ENCODE measurements around the gene CDH4. TPM values are rescaled to one million over a fixed set of nuclear protein-coding genes. Genes with fewer than 3 reads are reported as not detected.

Gene CDH4
- polyA plus RNA-seq, 1 donor (not counting 4 experiments of a cell fraction or from before 2014, with no cell fraction given): 2.2 TPM

DNA sequence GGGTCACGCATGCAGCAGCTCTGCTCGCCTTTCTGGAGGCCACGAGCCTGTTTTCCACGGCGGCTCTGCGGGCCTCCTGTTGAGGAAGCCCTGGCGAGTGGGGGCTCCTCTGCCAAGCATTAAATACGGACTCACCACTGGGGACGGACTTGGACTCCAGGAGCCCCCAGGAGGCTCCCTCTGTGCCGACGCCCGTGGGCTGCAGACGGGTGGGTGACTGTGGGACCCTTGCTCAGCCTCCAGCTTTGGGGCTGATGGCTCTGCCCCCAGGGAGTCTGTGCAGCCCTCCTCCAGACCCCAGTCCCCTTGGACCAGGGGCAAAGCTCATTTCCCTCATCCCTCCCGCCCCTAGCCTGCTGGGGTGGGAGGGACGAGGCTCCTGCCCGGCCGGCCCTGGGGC lies 577.5 kb downstream of the CDH4 start:
- Histone ChIP-seq H3K27me3 (ENCODE audit: control insufficient read depth, extremely low read depth, insufficient read depth, low read length) (peaks cover 43% of the 10 kb centered on the region), H3K27ac (ENCODE audit: control insufficient read depth, insufficient read depth, low read length) (no peak overlapping the region), H3K4me1 (ENCODE audit: control insufficient read depth, extremely low read depth, insufficient read depth, low read length) (no peaks in the 10 kb centered on the region), H3K4me3 (ENCODE audit: control insufficient read depth in 2 of 3, extremely low read depth in 1 of 3, insufficient read depth in 2 of 3, low read depth in 1 of 3, low read length in 3 of 3) (no peak overlapping the region), H3K4me2 (ENCODE audit: control insufficient read depth, extremely low read depth, insufficient read depth, low read depth, low read length) (no peak overlapping the region), H2AFZ (ENCODE audit: control insufficient read depth, low read length) (no peak overlapping the region), H4K20me1 (ENCODE audit: control insufficient read depth, extremely low read depth, insufficient read depth, low read length) (peaks cover 2% of the 10 kb centered on the region), H3K9ac (ENCODE audit: control insufficient read depth, extremely low read depth, insufficient read depth, low read length) (no peak overlapping the region), H3K9me1 (ENCODE audit: control insufficient read depth, extremely low read depth, insufficient read depth, low read length) (no peaks in the 10 kb centered on the region), H3K79me2 (ENCODE audit: control insufficient read depth, insufficient read depth, low read length) (no peaks in the 10 kb centered on the region), H3K36me3 (ENCODE audit: control insufficient read depth in 2 of 2, extremely low read depth in 1 of 2, insufficient read depth in 2 of 2, low read length in 2 of 2) (no peaks in the 10 kb centered on the region), H3K9me3 (ENCODE audit: control insufficient read depth, low read depth, low read length) (no peaks in the 10 kb centered on the region)
- dilution Hi-C loops (cut with MboI; ENCODE audit: extremely low pct_ligation_motif_present, low sequenced_read_pairs): no loop called here
- no peak for TF ChIP-seq EZH2 (IDR thresholded peaks at IDR 0.05; ENCODE audit: low read length)
- TF ChIP-seq, protein P1, sequence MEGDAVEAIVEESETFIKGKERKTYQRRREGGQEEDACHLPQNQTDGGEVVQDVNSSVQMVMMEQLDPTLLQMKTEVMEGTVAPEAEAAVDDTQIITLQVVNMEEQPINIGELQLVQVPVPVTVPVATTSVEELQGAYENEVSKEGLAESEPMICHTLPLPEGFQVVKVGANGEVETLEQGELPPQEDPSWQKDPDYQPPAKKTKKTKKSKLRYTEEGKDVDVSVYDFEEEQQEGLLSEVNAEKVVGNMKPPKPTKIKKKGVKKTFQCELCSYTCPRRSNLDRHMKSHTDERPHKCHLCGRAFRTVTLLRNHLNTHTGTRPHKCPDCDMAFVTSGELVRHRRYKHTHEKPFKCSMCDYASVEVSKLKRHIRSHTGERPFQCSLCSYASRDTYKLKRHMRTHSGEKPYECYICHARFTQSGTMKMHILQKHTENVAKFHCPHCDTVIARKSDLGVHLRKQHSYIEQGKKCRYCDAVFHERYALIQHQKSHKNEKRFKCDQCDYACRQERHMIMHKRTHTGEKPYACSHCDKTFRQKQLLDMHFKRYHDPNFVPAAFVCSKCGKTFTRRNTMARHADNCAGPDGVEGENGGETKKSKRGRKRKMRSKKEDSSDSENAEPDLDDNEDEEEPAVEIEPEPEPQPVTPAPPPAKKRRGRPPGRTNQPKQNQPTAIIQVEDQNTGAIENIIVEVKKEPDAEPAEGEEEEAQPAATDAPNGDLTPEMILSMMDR (optimal IDR thresholded peaks at IDR 0.05 in 1 of 3, IDR thresholded peaks at IDR 0.05 in 1 of 3, conservative IDR thresholded peaks at IDR 0.05 in 1 of 3; ENCODE audit: extremely low read depth in 1 of 3, insufficient read depth in 2 of 3, low read length in 3 of 3): no peak
- DNase-seq (ENCODE audit: low read depth, low spot score): no peak
- no peak for FAIRE-seq

DNA sequence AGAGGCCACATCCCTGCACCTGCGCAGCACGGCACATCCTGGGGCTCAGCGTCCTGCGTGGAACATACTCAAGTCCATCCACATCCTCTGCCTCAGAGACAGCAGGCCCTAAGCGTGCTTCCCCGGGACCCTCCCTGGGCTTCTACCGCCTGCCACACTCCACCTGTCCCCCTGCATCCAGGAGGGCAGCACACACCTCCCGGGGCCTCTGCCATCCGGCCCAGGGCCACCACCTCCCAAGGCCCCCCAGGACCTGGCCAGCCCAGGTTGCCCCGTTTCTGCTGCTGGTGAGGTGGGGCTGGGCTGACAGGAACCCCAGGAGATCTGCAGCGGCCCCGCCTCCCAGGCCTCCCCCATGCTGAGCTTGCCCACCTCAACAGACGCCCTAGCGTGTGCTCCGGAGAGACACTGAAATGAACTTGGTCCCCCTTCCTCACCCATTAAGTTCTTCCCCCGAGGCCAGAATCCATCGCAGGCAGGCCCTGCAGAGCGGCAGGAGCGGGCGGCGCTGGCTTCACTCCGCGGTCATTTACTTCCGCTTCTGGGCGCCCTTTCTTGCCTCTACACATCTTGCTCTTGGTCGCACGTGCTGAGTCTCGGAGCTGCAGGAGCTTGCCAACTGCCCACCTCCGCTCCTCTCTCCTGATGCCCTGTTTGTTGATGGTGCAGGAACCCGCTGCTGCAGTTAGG lies 578.3 kb downstream of the CDH4 start:
- Histone ChIP-seq H3K4me2 (ENCODE audit: control insufficient read depth, extremely low read depth, insufficient read depth, low read depth, low read length) (no peak overlapping the region), H3K4me1 (ENCODE audit: control insufficient read depth, extremely low read depth, insufficient read depth, low read length) (no peaks in the 10 kb centered on the region), H3K79me2 (ENCODE audit: control insufficient read depth, insufficient read depth, low read length) (no peaks in the 10 kb centered on the region), H2AFZ (ENCODE audit: control insufficient read depth, low read length) (no peak overlapping the region), H3K27me3 (ENCODE audit: control insufficient read depth, extremely low read depth, insufficient read depth, low read length) (peaks cover 43% of the 10 kb centered on the region), H3K36me3 (ENCODE audit: control insufficient read depth in 2 of 2, extremely low read depth in 1 of 2, insufficient read depth in 2 of 2, low read length in 2 of 2) (no peaks in the 10 kb centered on the region), H3K4me3 (ENCODE audit: control insufficient read depth in 2 of 3, extremely low read depth in 1 of 3, insufficient read depth in 2 of 3, low read depth in 1 of 3, low read length in 3 of 3) (no peak overlapping the region), H3K9ac (ENCODE audit: control insufficient read depth, extremely low read depth, insufficient read depth, low read length) (no peak overlapping the region), H3K9me1 (ENCODE audit: control insufficient read depth, extremely low read depth, insufficient read depth, low read length) (no peaks in the 10 kb centered on the region), H4K20me1 (ENCODE audit: control insufficient read depth, extremely low read depth, insufficient read depth, low read length) (peaks cover 2% of the 10 kb centered on the region), H3K9me3 (ENCODE audit: control insufficient read depth, low read depth, low read length) (no peaks in the 10 kb centered on the region), H3K27ac (ENCODE audit: control insufficient read depth, insufficient read depth, low read length) (no peak overlapping the region)
- FAIRE-seq (no peak), DNase-seq (ENCODE audit: low read depth, low spot score) (no peak)
- dilution Hi-C loops (cut with MboI; ENCODE audit: extremely low pct_ligation_motif_present, low sequenced_read_pairs): no loop called here
- no peak for TF ChIP-seq EZH2 (IDR thresholded peaks at IDR 0.05; ENCODE audit: low read length)
- TF ChIP-seq, protein P1 (optimal IDR thresholded peaks at IDR 0.05 in 1 of 3, IDR thresholded peaks at IDR 0.05 in 1 of 3, conservative IDR thresholded peaks at IDR 0.05 in 1 of 3; ENCODE audit: extremely low read depth in 1 of 3, insufficient read depth in 2 of 3, low read length in 3 of 3): no peak

All from keratinocyte (primary cell).